NCI-H82 treated with DMSO at 0.1 percent for 48 hours (cell line): Measurements from ENCODE around the gene TAGLN3.
A peak's percentile ranks its signal among the peaks of the same experiment; 100 is the strongest.

ENCODE experiments used
- DNase-seq: peaks from one replicate; lab custom pipeline; 2025; ENCODE audit not compliant: unreplicated experiment; lab: John Stamatoyannopoulos, UW

TAGLN3 gene

DNA sequence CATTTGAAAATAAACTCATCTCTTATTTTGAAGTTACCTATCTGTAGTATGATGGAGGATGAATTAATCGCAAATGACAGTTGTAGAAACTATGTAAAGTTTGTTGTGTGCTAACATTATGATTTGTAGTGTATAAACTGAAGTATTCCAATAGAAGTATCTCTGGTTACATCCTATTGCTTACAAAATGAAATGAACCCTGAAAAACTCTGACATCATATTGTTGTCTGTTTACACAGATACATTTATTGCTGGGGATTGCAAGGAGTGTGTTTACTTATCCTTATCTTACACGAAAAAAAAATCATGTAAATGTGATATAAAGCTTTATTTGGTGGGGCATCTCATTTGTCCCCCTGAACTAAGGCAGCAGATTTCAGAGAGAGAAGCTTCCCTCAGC lies 22.5 kb upstream of the TAGLN3 start:
- no peak for DNase-seq

DNA sequence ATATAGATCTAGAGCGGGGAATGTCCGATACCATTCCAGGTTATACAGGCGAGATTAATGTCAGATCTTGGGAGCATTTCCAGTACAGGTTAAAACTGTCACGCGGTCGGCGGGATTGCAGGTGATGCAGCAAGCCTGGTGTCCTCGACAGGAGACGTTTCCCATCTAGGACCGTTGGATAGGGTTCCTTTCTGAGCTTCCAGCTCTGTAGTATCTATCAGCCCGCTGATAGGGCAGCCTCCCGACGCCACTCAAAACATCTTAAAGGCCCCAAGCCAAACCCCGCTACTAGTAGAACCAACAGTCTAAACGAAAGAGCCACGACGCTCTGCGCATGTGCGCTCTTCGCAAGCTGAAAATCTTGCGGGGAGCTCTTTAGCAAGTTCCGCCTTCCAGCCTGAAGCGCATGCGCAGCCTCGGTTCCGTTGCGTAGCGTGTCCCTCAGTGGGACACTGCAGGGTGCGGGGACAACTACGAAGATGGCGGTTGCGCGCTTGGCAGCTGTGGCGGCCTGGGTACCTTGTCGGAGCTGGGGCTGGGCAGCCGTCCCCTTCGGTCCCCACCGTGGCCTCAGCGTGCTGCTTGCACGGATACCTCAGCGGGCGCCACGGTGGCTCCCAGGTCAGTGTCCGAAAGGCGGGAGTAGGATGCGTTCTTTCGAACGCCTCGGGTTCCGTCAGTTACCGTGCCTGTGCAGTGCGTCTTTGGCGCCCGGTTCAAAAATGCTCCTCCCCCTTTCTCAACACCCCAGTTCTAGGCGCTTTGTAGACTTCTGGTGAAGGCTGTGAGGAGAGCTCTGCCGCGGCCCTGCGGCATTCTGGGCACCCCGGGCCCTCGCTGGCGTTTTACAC lies 19.9 kb upstream of the TAGLN3 start, which contains the start of gene ABHD10:
TSS of gene ABHD10 (plus strand) at position 444 of the 851 bp plus-strand sequence. CDS start at position 480, 36 bp downstream.
- peak; percentile 99 for DNase-seq

DNA sequence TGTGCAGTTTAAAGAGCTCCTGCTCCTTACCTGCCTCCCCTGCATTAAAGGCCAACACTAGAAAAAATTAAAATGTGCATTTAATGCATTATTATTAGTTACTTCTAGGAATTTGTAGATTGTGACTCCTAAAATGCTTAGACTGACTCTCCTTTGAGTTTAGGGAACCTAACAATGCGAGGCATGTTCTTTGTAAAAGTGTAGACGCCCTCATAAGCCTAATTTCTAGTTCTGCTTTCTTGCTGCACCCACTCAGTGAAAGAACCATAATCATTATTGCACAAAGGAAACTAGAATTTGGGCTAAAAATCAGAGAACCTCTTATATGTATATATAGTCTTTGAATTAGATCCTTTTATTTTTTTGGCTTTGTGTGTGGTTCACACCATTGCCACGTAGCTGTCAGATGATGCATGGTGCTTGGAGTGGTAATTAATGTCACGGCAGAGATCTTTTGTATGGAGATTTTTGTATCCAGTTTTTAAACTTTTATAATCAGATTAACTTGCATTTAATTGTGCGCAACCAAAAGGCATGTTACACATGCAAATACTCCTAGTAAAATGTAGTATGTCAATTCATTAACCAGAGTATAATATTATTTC lies 19.2 kb upstream of the TAGLN3 start:
- no peak for DNase-seq

DNA sequence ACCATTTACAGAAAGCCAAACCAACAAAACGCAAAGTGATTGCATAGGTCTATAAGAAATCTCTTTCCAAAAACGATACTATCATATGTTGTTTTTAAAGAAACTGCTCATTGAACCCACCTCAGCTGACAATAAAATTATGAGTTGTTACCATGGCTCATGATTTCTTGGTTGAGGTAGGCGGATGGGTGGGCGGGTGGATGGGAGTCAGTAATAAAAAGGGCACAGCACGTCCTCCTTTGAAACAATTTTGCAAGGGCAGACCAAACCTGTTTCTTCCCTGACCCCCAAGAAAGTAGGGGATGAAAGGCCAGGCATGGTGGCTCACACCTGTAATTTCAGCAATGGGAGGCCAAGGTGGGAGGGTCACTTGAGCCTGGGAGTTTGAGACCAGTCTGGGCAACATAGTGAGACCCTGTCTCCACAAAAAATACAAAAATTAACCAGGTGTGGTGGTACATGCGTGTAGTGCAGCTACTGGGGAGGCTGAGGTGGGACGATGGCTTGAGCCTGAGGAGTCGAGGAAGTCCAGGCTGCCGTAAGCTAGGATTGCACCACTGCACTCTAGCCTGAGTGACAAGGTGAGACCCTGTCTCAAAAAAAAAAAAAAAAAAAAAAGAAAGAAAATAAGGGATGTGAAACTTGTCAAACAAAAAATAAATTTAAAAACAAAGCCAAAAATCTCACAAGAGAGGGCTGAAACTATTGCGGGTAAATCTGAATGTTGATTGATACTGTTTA lies 17.8 kb upstream of the TAGLN3 start:
- DNase-seq: no peak

DNA sequence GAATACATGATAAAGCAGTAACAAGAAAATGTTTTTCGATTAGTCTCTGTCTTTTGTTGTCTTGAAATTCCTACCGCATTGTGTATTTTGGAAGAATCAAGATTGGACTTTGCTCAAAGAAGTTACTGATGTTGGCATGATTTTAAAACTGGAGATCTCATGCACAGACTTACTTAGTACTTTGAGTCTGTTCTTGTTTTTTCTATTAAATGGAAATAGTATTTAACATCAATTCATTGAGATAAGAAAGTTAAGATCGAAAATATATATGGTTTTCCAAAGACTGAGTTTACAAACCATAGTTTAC lies 17.3 kb upstream of the TAGLN3 start:
- no peak for DNase-seq

DNA sequence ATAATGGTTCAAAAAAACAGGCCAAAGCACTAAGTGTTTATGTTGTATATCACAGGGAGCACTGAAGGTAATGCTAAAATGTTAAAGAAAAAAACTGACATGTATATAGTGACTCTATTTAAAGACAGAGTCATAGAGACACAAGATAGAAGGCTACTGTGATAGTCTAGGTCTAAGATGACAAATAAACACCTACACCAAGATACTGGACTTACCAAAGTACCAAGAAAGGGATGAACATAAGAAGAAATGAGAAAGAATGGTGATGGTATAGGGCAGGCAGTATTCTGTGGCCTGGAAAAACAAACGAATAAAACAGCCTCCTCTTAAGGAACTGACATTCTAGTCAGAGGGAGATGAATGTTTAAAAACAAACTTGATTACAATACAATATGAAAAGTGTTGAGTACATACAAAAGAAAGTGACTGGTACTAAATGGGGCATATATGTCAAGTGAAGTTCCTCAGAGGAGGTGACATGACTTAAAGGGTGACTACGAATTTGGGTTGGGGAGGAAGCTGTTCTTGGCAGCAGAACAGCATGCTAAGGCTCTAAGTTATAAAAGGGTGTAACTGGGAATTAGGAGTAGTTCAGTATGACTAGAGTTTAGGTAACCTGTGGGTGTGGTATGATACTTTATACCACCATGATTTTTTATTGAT lies 14.0 kb upstream of the TAGLN3 start:
- DNase-seq: no peak

DNA sequence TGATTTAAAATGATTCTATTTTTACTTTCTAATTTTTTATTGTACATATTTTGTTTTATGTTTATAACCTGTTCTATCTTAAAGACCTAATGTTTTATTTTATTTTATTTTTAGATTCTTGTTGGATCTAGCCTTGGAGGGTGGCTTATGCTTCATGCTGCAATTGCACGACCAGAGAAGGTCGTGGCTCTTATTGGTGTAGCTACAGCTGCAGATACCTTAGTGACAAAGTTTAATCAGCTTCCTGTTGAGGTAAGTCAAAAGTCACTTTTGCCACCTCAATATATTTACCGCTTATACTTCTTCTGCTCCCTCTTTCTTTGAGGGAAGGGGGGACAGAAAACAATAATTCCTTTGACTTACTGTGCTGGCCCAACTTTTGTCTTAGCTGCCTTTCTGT lies 11.9 kb upstream of the TAGLN3 start:
- DNase-seq: no peak

DNA sequence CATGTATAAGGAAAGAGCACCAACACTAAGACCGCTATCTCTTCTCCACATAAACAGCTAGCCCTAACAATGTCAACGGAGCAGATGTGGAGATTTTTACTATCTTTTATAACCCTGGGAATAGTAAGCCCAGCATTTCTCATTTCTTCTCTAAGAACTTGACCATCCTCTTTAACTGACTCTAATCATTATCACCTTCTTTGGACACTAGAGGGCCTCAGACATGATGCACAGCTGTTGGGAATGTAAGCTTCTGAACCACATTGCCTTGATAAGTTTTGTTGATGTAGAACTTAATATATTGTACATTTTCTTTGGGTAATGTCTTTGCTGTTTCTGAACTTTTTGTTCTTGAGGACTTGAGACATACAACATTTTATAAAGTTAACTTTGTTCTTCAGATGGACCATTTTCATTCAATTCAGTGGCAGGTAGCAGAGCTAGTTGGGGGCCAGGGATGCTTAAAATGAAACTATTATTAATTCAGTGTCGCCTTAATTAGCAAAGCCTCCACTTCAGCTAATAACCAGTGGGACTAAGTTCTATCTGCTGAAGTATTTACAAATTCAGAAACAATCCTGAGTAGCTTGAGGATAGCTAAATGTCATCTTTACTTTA lies 9.6 kb upstream of the TAGLN3 start:
- peak; percentile 44 for DNase-seq

DNA sequence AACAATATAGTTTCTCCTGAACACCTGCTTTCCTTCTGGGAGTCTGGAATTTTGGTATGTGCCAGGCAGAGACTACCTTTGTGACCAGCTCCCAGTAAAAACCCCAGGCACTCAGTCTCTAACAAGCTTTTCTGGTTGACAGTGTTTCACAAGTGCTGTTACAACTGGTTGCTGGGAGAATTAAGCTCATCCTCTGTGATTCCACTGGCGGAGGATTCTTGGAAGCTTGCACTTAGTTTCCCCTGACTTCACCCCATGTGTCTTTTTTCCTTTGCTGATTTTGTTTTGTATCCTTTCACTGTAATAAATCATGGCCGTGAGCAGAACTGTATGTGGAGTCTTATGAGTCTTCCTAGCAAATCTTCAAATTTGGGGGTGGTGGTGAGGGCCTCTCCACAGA lies 5.7 kb upstream of the TAGLN3 start:
- DNase-seq: no peak

DNA sequence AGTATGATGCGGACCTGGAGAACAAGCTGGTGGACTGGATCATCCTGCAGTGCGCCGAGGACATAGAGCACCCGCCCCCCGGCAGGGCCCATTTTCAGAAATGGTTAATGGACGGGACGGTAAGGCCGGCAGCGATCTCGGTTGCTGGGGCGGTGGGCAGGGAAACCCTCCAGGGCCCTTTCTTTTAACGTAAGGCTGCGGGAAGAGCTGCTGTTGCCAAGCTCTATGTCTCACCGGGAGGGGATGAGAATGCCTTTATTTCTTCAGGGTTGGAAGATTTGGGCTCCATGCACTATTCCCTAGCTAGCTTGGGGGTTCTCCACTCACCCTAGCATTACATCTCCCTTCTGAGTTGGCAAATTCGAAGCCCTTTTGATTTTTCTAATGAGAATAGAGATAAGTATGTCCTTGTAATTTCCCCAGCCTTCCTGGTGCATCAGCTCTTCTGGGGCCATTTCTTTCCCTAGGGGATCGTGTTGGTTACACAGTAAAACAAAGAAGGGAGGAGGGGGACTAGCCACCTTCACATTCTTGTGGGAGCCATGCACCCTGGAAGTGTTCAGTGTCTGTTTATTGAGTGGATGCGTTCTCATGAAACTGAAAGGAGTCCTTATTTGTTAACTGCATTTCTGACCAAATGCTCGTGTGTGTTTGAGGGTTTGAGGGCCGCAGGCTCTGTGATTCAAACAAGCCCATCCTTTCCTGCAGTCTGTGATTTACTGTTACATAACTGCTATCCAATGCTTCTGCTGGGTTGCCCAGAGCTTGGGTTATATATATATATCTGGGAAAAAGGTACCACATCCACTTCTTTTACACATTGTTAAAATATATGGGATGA lies 982 bp downstream of the TAGLN3 start:
- DNase-seq: no peak

DNA sequence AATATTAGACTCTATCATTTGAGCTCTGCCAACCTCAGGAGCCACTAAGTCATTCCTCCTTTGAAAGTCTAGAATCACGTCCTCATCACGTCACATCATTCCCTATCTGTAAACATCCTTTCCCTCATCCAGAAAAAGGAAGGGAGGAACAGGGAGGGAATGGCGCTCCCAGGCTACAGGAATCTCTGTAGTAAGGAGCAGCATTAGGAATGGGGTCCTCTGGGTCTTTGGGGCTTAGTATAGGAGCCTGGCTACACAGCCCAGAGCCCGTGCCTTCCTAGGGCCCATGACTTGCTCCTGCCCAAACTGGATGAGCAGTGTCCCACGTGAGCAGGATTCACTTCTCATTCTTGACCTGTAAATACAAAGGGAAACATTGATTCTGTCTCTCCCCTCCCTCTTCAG lies 1.6 kb downstream of the TAGLN3 start:
- DNase-seq: no peak

DNA sequence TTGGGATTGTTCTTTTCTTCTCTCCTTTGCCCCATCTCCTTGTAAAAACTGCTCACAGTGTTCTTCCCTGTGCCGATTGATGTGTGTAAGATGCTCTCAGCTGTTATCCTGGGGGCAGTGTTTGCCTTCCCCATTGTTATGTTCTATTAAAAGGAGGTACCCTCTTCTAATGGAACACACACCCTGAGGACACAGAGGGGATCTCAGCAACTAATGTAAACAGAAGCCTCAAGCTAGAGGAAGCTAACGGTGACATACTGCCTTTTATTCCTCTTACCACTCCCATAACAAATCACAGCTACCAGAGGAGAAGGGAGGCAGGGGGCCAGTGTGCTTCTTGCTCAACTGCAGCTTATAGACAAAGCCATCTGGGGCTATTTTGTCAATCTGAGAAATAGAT lies 2.2 kb downstream of the TAGLN3 start:
- no peak for DNase-seq

DNA sequence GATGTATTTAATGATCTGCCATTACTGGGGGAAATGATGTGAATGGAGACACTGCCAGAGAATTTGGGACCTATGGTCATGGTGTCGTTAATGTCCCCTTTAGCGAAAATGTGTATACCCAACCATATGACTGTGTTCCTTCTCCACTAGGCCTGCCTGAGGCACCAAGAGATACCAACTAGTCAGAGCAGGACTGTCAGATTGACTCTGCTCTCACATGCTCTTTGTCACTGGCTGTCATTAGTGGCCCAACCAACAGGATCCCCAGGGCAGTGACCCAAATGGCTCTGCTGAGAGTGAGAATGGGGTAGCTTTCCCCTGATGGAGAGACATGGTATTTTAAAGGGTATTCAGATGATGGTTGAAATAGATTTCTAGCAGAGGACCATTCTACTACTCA lies 2.8 kb downstream of the TAGLN3 start:
- DNase-seq: no peak

DNA sequence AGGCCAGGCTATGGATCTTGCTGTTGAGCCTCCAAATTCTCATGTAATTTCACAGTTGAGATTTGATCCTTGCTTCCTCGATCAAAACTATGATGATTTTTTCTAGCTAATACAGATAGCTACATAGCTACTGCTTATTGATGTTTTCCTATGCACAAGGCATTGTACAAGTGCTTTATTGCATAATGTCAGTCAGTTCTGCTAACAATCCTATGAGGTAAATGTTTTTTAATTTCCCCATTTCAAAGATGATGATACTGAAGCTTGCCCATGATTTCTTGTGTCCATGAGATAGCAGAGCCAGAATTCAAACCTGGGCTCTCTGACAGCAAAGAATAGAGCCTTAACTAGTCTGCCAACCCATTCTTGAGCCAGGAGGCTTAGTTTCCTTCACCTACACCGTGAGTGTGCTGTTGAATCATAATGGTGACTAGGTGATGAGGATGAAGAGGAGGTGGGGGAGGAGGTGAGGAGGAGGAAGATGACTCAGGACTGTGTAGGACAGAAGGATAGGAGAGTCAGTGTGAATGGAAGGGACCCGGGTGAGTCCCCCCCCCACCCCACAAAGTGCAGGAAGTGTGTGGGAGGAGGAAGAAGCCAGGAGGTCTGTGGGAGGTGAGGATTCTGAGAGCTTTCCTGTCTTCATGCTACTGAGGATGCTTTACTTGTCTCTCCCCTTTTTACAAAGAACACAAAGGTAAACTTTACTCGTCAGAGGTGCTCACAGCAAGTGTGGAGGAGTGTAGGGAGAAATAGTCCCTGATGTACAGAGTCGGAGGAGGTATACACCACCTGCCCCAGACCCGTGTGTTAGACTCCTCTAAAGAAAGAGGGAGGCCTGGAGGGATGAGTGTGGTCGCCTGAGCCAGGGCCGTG lies 3.6 kb downstream of the TAGLN3 start:
- no peak for DNase-seq

DNA sequence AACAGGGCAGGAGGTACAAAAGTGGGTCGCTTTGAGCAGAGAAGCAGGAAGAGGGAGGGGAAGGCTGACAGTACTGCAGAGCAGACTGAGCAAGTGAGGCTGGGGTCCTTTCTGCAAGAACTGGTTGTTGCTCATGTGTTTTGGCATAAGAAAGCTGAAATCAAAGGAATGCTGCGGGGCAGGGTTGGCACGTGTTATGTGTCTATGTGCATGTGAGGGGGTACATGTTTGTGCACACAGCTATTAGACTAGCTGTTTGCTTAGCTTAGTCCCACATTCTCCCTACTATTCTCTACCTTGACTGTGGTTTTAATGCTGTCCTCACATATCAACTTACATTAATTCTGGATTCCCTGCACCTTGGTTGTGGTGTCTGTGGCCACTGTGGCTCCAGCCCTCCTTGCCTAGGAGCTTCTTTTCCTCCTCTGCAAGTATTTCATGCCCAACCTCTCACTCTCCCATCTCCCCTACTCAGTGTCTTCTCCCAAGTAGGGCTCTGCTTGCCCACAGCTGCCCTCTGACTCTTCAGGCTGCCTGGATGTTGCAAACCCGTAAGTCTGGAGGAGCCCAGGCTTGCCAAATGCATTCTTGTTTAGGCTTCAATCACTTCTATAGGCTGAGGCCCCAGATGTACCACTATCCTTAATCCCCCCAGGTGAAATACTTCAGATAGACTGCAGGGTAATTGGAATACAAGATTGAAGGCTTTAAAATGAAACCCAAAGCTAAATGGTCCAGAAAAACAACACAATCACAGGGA lies 4.8 kb downstream of the TAGLN3 start:
- no peak for DNase-seq

DNA sequence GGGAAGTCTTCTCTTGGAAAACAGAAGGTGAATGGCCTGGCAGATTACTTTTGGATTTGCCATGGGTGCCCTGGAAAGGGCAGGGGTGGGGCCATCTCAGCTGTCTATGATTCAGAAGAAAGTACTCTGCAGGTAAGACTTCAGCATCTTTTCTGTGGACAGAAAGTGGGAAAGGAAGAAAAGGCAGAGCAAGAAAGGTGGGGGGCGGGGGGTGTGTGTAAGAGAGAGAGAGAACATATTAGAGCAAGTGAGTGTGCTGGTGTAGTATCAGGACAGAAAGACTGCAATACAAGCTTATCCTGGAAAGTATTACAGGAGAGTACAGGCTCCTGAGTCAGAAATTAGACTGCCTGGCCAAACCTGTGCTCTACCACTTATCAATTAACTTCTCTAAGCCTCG lies 5.5 kb downstream of the TAGLN3 start:
- DNase-seq: no peak

DNA sequence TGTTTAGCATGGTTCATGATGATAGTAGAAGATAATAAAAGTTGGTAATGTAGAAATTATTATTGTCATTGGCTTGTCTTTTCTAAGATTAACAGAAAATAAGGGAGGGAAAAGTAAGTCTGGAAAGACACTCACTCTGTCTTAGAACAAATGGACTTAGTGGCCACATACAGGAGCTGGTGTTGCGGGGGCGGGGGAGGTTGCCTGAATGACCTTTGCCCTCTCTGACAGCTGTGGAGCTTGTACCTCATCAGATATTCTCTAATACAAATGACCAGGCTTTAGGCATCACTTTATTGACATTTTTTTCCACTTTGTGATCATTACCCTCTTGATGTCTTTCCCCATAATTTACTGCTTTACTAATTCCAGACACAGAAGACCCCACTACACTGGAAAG lies 5.9 kb downstream of the TAGLN3 start:
- DNase-seq: no peak

DNA sequence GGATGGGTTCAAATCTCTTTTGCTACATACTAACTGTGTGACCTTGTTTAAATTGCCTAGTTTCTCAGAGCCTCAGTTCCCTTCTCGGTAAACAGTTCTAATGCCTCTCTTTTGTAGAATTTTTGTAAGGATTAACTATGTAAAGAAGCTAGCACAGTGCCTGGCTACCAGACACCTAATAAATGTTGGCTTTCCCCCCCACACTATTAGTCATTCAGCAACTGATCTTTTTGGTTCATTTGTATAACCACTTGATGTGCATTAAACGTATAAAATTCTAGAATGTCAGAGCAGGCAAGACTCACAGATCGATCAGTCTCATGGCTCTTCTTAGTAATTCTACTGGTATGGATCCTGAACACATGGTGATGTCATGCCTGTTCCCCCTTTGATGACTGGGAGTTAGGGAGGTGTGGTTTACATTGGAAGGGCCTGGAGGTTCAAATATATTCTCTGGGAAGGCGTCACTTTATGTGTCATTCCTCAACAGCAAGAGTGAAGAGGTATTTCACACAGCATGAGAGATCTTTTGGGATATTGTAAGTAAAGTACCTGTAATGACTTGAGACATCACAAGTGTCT lies 6.5 kb downstream of the TAGLN3 start:
- DNase-seq: no peak
